Heart left ventricle (tissue), 16 donors: ENCODE results near the gene SMO. TPM values are rescaled to one million over a fixed set of nuclear protein-coding genes. Genes with fewer than 3 reads are reported as not detected.

Experiments
- ATAC-seq, 4 donors: fragments of 200-7000 bp; cut with Tn5 transposase; one replicate each; pipeline ENCODE4 v1.9.1; 2020 to 2022; ENCODE audit warnings: moderate library complexity in 4 of 4, mild to moderate bottlenecking in 3 of 4, moderate number of reproducible peaks in 1 of 4
- DNase-seq, 5 donors: peaks; one replicate each; pipeline ENCODE4 v3.0.0-alpha.2; 2020
- H3K27ac ChIP-seq, 12 donors: fragments of 200-600 bp; sonication (generic) in 4 of 12; one replicate each; pipeline versions ENCODE4 v1.5.0 to v1.8.0; 2016 to 2022; ENCODE audit warnings: mild to moderate bottlenecking in 2 of 12
- H3K27me3 ChIP-seq, 9 donors: fragments of 200-600 bp; sonication (generic) in 2 of 9; one replicate each; pipeline versions ENCODE4 v1.5.1 to v1.8.0; 2016 to 2022; ENCODE audit warnings: mild to moderate bottlenecking in 3 of 9
- H3K36me3 ChIP-seq, 9 donors: fragments of 200-600 bp; sonication (generic) in 2 of 9; one replicate each; pipeline versions ENCODE4 v1.5.0 to v1.8.0; 2018 to 2022; ENCODE audit warnings: mild to moderate bottlenecking in 2 of 9
- H3K4me1 ChIP-seq, 12 donors: fragments of 200-600 bp; sonication (generic) in 4 of 12; one replicate each; pipeline versions ENCODE4 v1.5.0 to v1.8.0; 2016 to 2022; ENCODE audit warnings: mild to moderate bottlenecking in 3 of 12
- H3K4me3 ChIP-seq, 12 donors: fragments of 200-600 bp; sonication (generic) in 4 of 12; one replicate each; pipeline versions ENCODE4 v1.5.0 to v1.8.0; 2017 to 2022; ENCODE audit warnings: mild to moderate bottlenecking in 9 of 12, moderate library complexity in 4 of 12
- H3K9me3 ChIP-seq, 12 donors: fragments of 200-600 bp; sonication (generic) in 4 of 12; one replicate each; pipeline versions ENCODE4 v1.5.0 to v1.8.0; 2016 to 2022; ENCODE audit warnings: mild to moderate bottlenecking in 1 of 12
- POLR2A ChIP-seq, 2 donors: fragments of 450-650 bp; IDR thresholded peaks; one replicate each; pipeline ENCODE4 v1.6.1; 2017; ENCODE audit warnings: antibody characterized with exemption in 2 of 2, mild to moderate bottlenecking in 2 of 2, moderate library complexity in 2 of 2
- WGBS, 4 donors: extraction: QIAGEN DNeasy Blood & Tissue Kit in 2 of 4; methylation state at CpG; one replicate each; pipeline versions ENCODE4 v1.1.5 to v1.1.7; 2013 to 2018; 5-methylcytosine and 5-hydroxymethylcytosine counted together
- intact Hi-C, 10 donors: fragments of 100-400 bp; cut with DNase I; formaldehyde crosslinking; loops; one replicate each; pipeline versions ENCODE4 v1.11.1 to v1.14.2; 2022
- polyA plus RNA-seq, 2 donors: library from polyadenylated mRNA; stranded (reverse); fragments of 200-250 nt; gene quantifications; one replicate each; pipeline ENCODE4 v1.2.3, GENCODE V29; 2013
- total RNA-seq, 9 donors: library from RNA; depleted of rRNA in 2 of 9; stranded (reverse); fragments of >200 nt in 2 of 9; fragmentation: NEBNext Ultra II Directional in 3 of 9; extraction: Animal tissue kit (Norgen Biotek cat#: 25700) in 3 of 9; gene quantifications; one replicate each; pipeline versions ENCODE4 v1.1.0 to v1.2.4, GENCODE V29; 2016 to 2023
- TF ChIP-seq, protein P1 (sequence below), 12 donors: fragments of 200-600 bp; sonication (generic) in 4 of 12; IDR thresholded peaks; one replicate each; pipeline versions ENCODE4 v1.5.0 to v1.8.0; 2018 to 2022; ENCODE audit warnings: antibody characterized with exemption in 12 of 12, mild to moderate bottlenecking in 5 of 12
- donor health status: ischemic (EF 13 %, LVEDD 7.1; RV severe dilation, severe dysfunction).
- donor health status: healthy with polysubstance abuse.
- donor health status: DM: no; HTN: yes; CAD: no.
- donor health status: DM: no; HTN: no; CAD: no.
- donor health status: ischemic (EF 25% LVEDD 6.9; RV normal size, moderate dysfunction).
- donor health status: ischemic (EF 25% LVEDD 5.7; RV mildly dilated, moderate dysfunction).
- donor health status: healthy.
- donor health status: DM: yes; HTN: yes; CAD: no.
- donor health status: ischemic (EF 35%, LVEDD 5.7; RV mildly dilated, moderate dysfunction).
- donor health status: nonischemic (EF 11% LVEDD 7.7; RV severe dilation, severe dysfunction).
- donor health status: DM: yes; HTN: yes; CAD: no.
- donor health status: PGD.
- donor health status: ischemic (EF 29% LVEDD 5.4; RV normal size, mild dysfunction).
- donor health status: nonischemic (EF 23%, LVEDD 6.1; RV moderate dilation, normal function).

Gene SMO
- total and polyA plus RNA-seq, 11 donors, result 1.7 to 7.3 (median 3.9) TPM

DNA sequence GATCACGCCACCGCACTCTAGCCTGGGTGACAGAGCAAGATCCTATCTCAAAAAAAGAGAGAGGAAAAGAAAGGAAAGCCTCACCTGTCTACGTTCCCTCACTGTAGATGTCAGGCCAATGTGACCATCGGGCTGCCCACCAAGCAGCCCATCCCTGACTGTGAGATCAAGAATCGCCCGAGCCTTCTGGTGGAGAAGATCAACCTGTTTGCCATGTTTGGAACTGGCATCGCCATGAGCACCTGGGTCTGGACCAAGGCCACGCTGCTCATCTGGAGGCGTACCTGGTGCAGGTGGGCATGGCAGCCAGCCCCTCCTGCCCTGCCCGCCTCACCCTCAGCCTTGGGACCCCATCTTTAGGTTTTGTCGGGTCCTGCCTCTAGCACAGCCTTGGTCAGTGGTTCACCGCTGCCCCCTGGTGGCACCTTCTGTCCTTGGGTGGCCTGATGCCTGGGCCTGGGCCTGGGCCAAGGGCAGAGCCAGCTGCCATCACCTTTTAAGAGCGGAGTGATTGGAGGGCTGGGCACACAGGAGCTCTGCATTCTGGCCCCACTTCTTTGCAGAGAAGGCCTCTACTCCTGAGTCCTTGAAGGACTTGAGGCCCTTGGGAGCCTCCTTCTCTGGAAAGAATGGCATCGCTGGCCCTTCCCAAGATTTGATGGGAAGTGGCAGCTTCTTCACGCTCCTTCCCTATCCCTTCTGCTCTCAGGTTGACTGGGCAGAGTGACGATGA is 22.0 kb downstream of the SMO start:
- no peak for TF ChIP-seq POLR2A (IDR thresholded peaks at IDR 0.05)
- TF ChIP-seq, protein P1, sequence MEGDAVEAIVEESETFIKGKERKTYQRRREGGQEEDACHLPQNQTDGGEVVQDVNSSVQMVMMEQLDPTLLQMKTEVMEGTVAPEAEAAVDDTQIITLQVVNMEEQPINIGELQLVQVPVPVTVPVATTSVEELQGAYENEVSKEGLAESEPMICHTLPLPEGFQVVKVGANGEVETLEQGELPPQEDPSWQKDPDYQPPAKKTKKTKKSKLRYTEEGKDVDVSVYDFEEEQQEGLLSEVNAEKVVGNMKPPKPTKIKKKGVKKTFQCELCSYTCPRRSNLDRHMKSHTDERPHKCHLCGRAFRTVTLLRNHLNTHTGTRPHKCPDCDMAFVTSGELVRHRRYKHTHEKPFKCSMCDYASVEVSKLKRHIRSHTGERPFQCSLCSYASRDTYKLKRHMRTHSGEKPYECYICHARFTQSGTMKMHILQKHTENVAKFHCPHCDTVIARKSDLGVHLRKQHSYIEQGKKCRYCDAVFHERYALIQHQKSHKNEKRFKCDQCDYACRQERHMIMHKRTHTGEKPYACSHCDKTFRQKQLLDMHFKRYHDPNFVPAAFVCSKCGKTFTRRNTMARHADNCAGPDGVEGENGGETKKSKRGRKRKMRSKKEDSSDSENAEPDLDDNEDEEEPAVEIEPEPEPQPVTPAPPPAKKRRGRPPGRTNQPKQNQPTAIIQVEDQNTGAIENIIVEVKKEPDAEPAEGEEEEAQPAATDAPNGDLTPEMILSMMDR (IDR thresholded peaks at IDR 0.05), result peak; percentile 71 to 89 (median 84)
- 70 to 83% (median 72%) methylated on average over 13 to 16 of the region's 16 CpGs for WGBS, 4 donors
- ATAC-seq (peak; percentile 72 to 93 (median 91)), DNase-seq (peak; percentile 75 to 89 (median 84))
- Histone ChIP-seq H3K4me3 (no peak overlapping the region), H3K27me3 (no peaks in the 10 kb centered on the region), H3K4me1 (peaks cover 0 to 4% (median 0%) of the 10 kb centered on the region in 12 donors), H3K36me3 (peaks cover 0 to 41% (median 4%) of the 10 kb centered on the region in 9 donors), H3K27ac (no peak overlapping the region), H3K9me3 (no peaks in the 10 kb centered on the region)
- intact Hi-C loops, result loop anchor here in 8 of 10 donors (1.0 to 10.0 kb wide), 10 partner anchors 43 to 614 kb away; no protein-coding TSS in a partner anchor

DNA sequence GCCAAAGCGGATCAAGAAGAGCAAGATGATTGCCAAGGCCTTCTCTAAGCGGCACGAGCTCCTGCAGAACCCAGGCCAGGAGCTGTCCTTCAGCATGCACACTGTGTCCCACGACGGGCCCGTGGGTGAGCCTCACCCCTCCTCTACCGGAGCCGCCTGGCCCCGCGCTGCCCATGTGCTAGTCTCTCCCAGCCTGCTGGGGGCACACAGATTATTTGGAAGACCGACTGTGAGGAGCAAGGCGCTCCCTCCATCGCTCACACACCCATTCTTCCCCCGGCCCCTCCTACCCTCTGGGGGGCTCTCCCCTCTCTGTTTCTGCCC is 22.5 kb downstream of the SMO start:
- no peak overlapping the region for H3K27ac ChIP-seq
- 77 to 86% (median 85%) methylated on average over 14 of the region's 14 CpGs for WGBS, 4 donors
- ATAC-seq, result peak in 3 of 4 donors; percentile 5 to 23 (median 6)
- intact Hi-C loops, result loop anchor here in 8 of 10 donors (1.0 to 10.0 kb wide), 10 partner anchors 44 to 614 kb away; no protein-coding TSS in a partner anchor
- peaks cover 0 to 4% (median 0%) of the 10 kb centered on the region in 12 donors for H3K4me1 ChIP-seq
- no peaks in the 10 kb centered on the region for H3K27me3 ChIP-seq
- no peak for DNase-seq
- H3K4me3 ChIP-seq, result no peak overlapping the region
- H3K36me3 ChIP-seq, result peaks cover 0 to 36% (median 4%) of the 10 kb centered on the region in 9 donors
- no peaks in the 10 kb centered on the region for H3K9me3 ChIP-seq
- no peak for TF ChIP-seq POLR2A (IDR thresholded peaks at IDR 0.05)
- TF ChIP-seq, protein P1 (IDR thresholded peaks at IDR 0.05), result no peak

DNA sequence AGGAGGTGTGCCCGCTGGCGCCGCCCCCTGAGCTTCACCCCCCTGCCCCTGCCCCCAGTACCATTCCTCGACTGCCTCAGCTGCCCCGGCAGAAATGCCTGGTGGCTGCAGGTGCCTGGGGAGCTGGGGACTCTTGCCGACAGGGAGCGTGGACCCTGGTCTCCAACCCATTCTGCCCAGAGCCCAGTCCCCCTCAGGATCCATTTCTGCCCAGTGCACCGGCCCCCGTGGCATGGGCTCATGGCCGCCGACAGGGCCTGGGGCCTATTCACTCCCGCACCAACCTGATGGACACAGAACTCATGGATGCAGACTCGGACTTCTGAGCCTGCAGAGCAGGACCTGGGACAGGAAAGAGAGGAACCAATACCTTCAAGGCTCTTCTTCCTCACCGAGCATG is 23.7 kb downstream of the SMO start:
- DNase-seq (no peak), ATAC-seq (no peak)
- no peak for TF ChIP-seq POLR2A (IDR thresholded peaks at IDR 0.05)
- TF ChIP-seq, protein P1 (IDR thresholded peaks at IDR 0.05), result no peak
- Histone ChIP-seq H3K4me3 (no peak overlapping the region), H3K36me3 (peaks cover 0 to 26% (median 0%) of the 10 kb centered on the region in 9 donors), H3K27me3 (no peaks in the 10 kb centered on the region), H3K4me1 (peaks cover 0 to 4% (median 0%) of the 10 kb centered on the region in 12 donors), H3K9me3 (no peaks in the 10 kb centered on the region), H3K27ac (no peak overlapping the region)
- intact Hi-C loops, result loop anchor here in 4 of 10 donors (5.0 to 10.0 kb wide), 6 partner anchors 45 to 613 kb away; no protein-coding TSS in a partner anchor
- 85 to 94% (median 90%) methylated on average over 14 of the region's 14 CpGs for WGBS, 4 donors

DNA sequence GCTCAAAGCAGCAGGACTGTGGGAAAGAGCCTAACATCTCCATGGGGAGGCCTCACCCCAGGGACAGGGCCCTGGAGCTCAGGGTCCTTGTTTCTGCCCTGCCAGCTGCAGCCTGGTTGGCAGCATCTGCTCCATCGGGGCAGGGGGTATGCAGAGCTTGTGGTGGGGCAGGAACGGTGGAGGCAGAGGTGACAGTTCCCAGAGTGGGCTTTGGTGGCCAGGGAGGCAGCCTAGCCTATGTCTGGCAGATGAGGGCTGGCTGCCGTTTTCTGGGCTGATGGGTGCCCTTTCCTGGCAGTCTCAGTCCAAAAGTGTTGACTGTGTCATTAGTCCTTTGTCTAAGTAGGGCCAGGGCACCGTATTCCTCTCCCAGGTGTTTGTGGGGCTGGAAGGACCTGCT is 24.2 kb downstream of the SMO start:
- no peak overlapping the region for H3K27ac ChIP-seq
- peaks cover 0 to 4% (median 0%) of the 10 kb centered on the region in 12 donors for H3K4me1 ChIP-seq
- intact Hi-C loops, result loop anchor here in 4 of 10 donors (5.0 to 10.0 kb wide), 6 partner anchors 45 to 612 kb away; no protein-coding TSS in a partner anchor
- no peak for ATAC-seq
- H3K27me3 ChIP-seq, result peaks cover 0 to 4% (median 0%) of the 10 kb centered on the region in 9 donors
- DNase-seq, result no peak
- H3K9me3 ChIP-seq, result no peaks in the 10 kb centered on the region
- TF ChIP-seq, protein P1 (IDR thresholded peaks at IDR 0.05), result no peak
- no peak for TF ChIP-seq POLR2A (IDR thresholded peaks at IDR 0.05)
- peaks cover 0 to 22% (median 0%) of the 10 kb centered on the region in 9 donors for H3K36me3 ChIP-seq
- WGBS, 4 donors, result 82 to 92% (median 85%) methylated on average over 4 of the region's 4 CpGs
- H3K4me3 ChIP-seq, result no peak overlapping the region
